ENCODE results near the gene TSHR. TPM values are rescaled to one million over a fixed set of nuclear protein-coding genes. Genes with fewer than 3 reads are reported as not detected.

The TSHR gene
- total RNA-seq, 1 donor from 2014 or later: not detected

GRCh38 chr14:81095539-81095938 lies 140.1 kb downstream of the TSHR start:
- Mint-ChIP-seq H3K9me3 (ENCODE audit: unreplicated experiment) (no peaks in the 10 kb centered on the region), H3K36me3 (ENCODE audit: low read depth, unreplicated experiment) (no peaks in the 10 kb centered on the region), H3K4me3 (ENCODE audit: unreplicated experiment) (no peak overlapping the region), H3K4me1 (ENCODE audit: low read depth, unreplicated experiment) (no peaks in the 10 kb centered on the region), H3K27me3 (ENCODE audit: low read depth, unreplicated experiment) (peaks cover 4% of the 10 kb centered on the region), H3K27ac (ENCODE audit: unreplicated experiment) (no peak overlapping the region)
- H3K36me3 ChIP-seq (ENCODE audit: insufficient read depth, low read length): peaks cover 2% of the 10 kb centered on the region
- FAIRE-seq (no peak), DNase-seq (ENCODE audit: low read depth) (no peak)
- TF ChIP-seq CTCF (IDR thresholded peaks at IDR 0.05; ENCODE audit: insufficient read depth, low read depth, low read length): no peak
- TF ChIP-seq EZH2 (IDR thresholded peaks at IDR 0.05; ENCODE audit: insufficient read depth, low read length): no peak
- no peak overlapping the region for H3K4me3 ChIP-seq (ENCODE audit: insufficient read depth, low read depth, low read length)
- H2AFZ ChIP-seq (ENCODE audit: low read depth, low read length): no peak overlapping the region
- H3K4me1 ChIP-seq (ENCODE audit: insufficient read depth, low read length): no peaks in the 10 kb centered on the region
- H3K79me2 ChIP-seq (ENCODE audit: insufficient read depth, low read length): no peaks in the 10 kb centered on the region
- H3K4me2 ChIP-seq (ENCODE audit: low read length): no peak overlapping the region
- H3K27ac ChIP-seq (ENCODE audit: low read depth, low read length): no peak overlapping the region
- no peaks in the 10 kb centered on the region for H4K20me1 ChIP-seq (ENCODE audit: insufficient read depth, low read length)
- H3K9me3 ChIP-seq (ENCODE audit: insufficient read depth, low read depth, low read length): no peaks in the 10 kb centered on the region
- H3K27me3 ChIP-seq (ENCODE audit: insufficient read depth, low read length): no peaks in the 10 kb centered on the region
- no peak overlapping the region for H3K9ac ChIP-seq (ENCODE audit: low read length)

GRCh38 chr14:81096656-81097055 lies 141.2 kb downstream of the TSHR start:
- H3K4me2 ChIP-seq (ENCODE audit: low read length): no peak overlapping the region
- Mint-ChIP-seq H3K27me3 (ENCODE audit: low read depth, unreplicated experiment) (peaks cover 4% of the 10 kb centered on the region), H3K27ac (ENCODE audit: unreplicated experiment) (no peak overlapping the region), H3K4me1 (ENCODE audit: low read depth, unreplicated experiment) (no peaks in the 10 kb centered on the region), H3K4me3 (ENCODE audit: unreplicated experiment) (no peak overlapping the region), H3K9me3 (ENCODE audit: unreplicated experiment) (no peaks in the 10 kb centered on the region), H3K36me3 (ENCODE audit: low read depth, unreplicated experiment) (no peaks in the 10 kb centered on the region)
- no peak overlapping the region for H3K9ac ChIP-seq (ENCODE audit: low read length)
- H3K27me3 ChIP-seq (ENCODE audit: insufficient read depth, low read length): no peaks in the 10 kb centered on the region
- no peaks in the 10 kb centered on the region for H3K79me2 ChIP-seq (ENCODE audit: insufficient read depth, low read length)
- DNase-seq (ENCODE audit: low read depth) (no peak), FAIRE-seq (no peak)
- TF ChIP-seq EZH2 (IDR thresholded peaks at IDR 0.05; ENCODE audit: insufficient read depth, low read length) (no peak), CTCF (IDR thresholded peaks at IDR 0.05; ENCODE audit: insufficient read depth, low read depth, low read length) (no peak)
- no peaks in the 10 kb centered on the region for H3K4me1 ChIP-seq (ENCODE audit: insufficient read depth, low read length)
- H3K9me3 ChIP-seq (ENCODE audit: insufficient read depth, low read depth, low read length): no peaks in the 10 kb centered on the region
- peaks cover 2% of the 10 kb centered on the region for H3K36me3 ChIP-seq (ENCODE audit: insufficient read depth, low read length)
- no peak overlapping the region for H2AFZ ChIP-seq (ENCODE audit: low read depth, low read length)
- H3K27ac ChIP-seq (ENCODE audit: low read depth, low read length): no peak overlapping the region
- no peak overlapping the region for H3K4me3 ChIP-seq (ENCODE audit: insufficient read depth, low read depth, low read length)
- H4K20me1 ChIP-seq (ENCODE audit: insufficient read depth, low read length): no peaks in the 10 kb centered on the region

GRCh38 chr14:81102217-81102616 lies 146.8 kb downstream of the TSHR start:
- H3K27me3 ChIP-seq (ENCODE audit: insufficient read depth, low read length): no peaks in the 10 kb centered on the region
- no peak for FAIRE-seq
- Mint-ChIP-seq H3K27me3 (ENCODE audit: low read depth, unreplicated experiment) (no peaks in the 10 kb centered on the region), H3K36me3 (ENCODE audit: low read depth, unreplicated experiment) (no peaks in the 10 kb centered on the region), H3K27ac (ENCODE audit: unreplicated experiment) (no peak overlapping the region), H3K4me1 (ENCODE audit: low read depth, unreplicated experiment) (no peaks in the 10 kb centered on the region), H3K4me3 (ENCODE audit: unreplicated experiment) (no peak overlapping the region), H3K9me3 (ENCODE audit: unreplicated experiment) (no peaks in the 10 kb centered on the region)
- no peak overlapping the region for H2AFZ ChIP-seq (ENCODE audit: low read depth, low read length)
- no peak overlapping the region for H3K27ac ChIP-seq (ENCODE audit: low read depth, low read length)
- H3K4me3 ChIP-seq (ENCODE audit: insufficient read depth, low read depth, low read length): no peak overlapping the region
- no peaks in the 10 kb centered on the region for H3K36me3 ChIP-seq (ENCODE audit: insufficient read depth, low read length)
- H3K79me2 ChIP-seq (ENCODE audit: insufficient read depth, low read length): no peaks in the 10 kb centered on the region
- H3K4me2 ChIP-seq (ENCODE audit: low read length): no peak overlapping the region
- no peaks in the 10 kb centered on the region for H3K9me3 ChIP-seq (ENCODE audit: insufficient read depth, low read depth, low read length)
- H4K20me1 ChIP-seq (ENCODE audit: insufficient read depth, low read length): no peaks in the 10 kb centered on the region
- TF ChIP-seq EZH2 (IDR thresholded peaks at IDR 0.05; ENCODE audit: insufficient read depth, low read length): no peak
- no peak for TF ChIP-seq CTCF (IDR thresholded peaks at IDR 0.05; ENCODE audit: insufficient read depth, low read depth, low read length)
- DNase-seq (ENCODE audit: low read depth): no peak
- no peak overlapping the region for H3K9ac ChIP-seq (ENCODE audit: low read length)
- no peaks in the 10 kb centered on the region for H3K4me1 ChIP-seq (ENCODE audit: insufficient read depth, low read length)

Data from astrocyte (in vitro differentiated cells and primary cell).